Cardiac fibroblast (primary cell): ENCODE measurements around the gene SIDT1.

ENCODE experiments used
- DNase-seq, 2 donors: peaks; one replicate each; pipeline versions ENCODE4 v3.0.0 to v3.0.0-alpha.2; 2010; ENCODE audit warnings: low read depth in 2 of 2
- H3K4me3 ChIP-seq, 2 donors: replicated peaks in 1 of 2; 1 replicate in 1 of 2; 2 replicates in 1 of 2; pipeline ENCODE4 v1.5.1; 2011; ENCODE audit warnings: low read depth in 2 of 2, low read length in 2 of 2, mild to moderate bottlenecking in 2 of 2, moderate library complexity in 1 of 2
- TF ChIP-seq, protein P1 (sequence below): IDR thresholded peaks from one replicate; pipeline ENCODE4 v1.5.1; 2011; ENCODE audit warnings: low read depth, mild to moderate bottlenecking, low read length, inconsistent platforms

SIDT1 gene

GRCh38 chr3:113626503-113627371, 94.4 kb downstream of the SIDT1 start:
- peak; percentile 71 to 77 for DNase-seq
- TF ChIP-seq, protein P1, sequence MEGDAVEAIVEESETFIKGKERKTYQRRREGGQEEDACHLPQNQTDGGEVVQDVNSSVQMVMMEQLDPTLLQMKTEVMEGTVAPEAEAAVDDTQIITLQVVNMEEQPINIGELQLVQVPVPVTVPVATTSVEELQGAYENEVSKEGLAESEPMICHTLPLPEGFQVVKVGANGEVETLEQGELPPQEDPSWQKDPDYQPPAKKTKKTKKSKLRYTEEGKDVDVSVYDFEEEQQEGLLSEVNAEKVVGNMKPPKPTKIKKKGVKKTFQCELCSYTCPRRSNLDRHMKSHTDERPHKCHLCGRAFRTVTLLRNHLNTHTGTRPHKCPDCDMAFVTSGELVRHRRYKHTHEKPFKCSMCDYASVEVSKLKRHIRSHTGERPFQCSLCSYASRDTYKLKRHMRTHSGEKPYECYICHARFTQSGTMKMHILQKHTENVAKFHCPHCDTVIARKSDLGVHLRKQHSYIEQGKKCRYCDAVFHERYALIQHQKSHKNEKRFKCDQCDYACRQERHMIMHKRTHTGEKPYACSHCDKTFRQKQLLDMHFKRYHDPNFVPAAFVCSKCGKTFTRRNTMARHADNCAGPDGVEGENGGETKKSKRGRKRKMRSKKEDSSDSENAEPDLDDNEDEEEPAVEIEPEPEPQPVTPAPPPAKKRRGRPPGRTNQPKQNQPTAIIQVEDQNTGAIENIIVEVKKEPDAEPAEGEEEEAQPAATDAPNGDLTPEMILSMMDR, result peak; percentile 96
- peak overlapping the region in 1 of 2 donors; percentile 1 for H3K4me3 ChIP-seq

GRCh38 chr3:113628316-113628715, 96.0 kb downstream of the SIDT1 start:
- TF ChIP-seq, protein P1, result no peak
- DNase-seq, result no peak
- no peak overlapping the region for H3K4me3 ChIP-seq

DNA sequence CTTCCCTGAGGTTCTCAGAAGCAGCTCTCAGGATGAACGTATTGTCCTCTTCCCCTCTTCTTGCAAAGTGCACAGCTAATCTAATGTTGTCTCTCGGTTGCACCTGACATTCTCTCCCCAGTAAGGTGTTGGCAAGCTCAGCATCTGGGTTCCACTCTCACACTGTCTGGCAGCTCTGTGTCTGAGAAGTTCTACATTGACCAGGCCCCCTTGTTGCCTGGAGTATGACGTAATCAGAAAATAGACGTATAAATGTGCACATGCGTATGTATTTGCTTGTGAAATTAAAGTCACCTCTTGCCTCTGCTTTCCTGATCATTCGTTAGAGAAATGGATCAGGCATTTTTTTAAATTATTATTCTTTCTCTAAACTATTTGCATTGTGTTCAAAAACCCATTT, 96.4 kb downstream of the SIDT1 start:
- TF ChIP-seq, protein P1, result no peak
- DNase-seq, result no peak
- H3K4me3 ChIP-seq, result no peak overlapping the region

DNA sequence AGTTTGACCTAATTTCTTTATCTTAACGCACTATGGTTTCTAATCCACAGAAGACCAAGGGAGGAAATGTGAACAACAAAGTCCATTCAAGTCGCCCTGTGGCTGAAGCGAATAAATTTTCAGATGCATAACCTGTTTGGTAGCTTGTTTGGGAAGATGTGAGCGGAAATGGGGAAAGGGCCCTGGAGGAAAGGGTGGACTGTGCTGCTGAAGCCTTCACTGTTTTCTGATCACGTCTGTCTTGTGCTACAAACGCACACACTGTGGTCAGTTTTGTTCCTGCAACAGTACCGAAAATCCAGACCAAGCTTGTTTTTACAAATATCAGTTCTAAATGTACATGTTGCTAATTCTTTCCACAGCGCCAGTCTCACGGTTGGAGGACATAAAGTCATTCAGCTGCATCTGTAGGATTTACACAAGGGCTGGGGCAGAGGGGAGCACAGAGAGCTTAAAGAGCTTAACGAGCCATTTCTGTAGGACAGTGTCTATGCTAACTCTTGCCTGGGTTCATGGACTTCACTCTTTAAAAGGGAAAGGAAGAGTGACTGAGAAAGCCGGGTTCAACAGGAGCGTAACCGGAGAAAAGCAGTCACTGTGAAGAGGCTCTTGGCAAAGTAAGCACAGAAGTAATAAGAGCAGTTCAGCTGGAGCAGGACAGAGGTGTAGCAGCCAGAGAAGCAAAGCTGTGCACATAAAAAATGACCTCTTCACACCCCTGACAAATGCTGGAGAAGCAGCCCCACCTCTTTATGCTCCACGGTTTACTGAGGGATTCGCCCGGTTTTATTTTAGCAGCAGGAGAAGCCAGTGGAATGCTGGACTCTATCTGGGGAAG, 97.4 kb downstream of the SIDT1 start:
- no peak for DNase-seq
- TF ChIP-seq, protein P1, result no peak
- no peak overlapping the region for H3K4me3 ChIP-seq

GRCh38 chr3:113630956-113631542, 98.7 kb downstream of the SIDT1 start:
- DNase-seq, result no peak
- no peak overlapping the region for H3K4me3 ChIP-seq
- TF ChIP-seq, protein P1, result no peak

DNA sequence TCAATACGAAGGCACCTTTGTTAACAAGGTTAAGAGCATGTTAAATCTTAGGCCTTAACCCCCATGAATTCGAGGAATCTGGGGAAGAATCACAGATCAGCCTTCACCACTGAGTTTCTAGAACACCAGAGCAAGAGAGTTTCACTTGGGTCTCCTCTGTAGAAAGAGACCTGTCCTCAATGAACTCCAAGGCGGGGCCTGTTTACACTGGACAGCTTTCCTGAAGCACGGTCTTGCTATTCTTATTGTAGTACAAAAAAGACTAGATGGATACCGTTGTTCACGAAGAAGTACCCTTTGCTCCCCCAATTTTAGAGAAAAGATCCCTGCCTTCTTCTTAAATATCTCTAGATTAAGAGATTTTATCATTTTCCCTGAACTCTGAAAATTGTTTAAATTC, 99.2 kb downstream of the SIDT1 start:
- TF ChIP-seq, protein P1, result no peak
- DNase-seq, result no peak
- H3K4me3 ChIP-seq, result no peak overlapping the region
